ENCODE data around the gene SRC. TPM values are rescaled to one million over a fixed set of nuclear protein-coding genes. Genes with fewer than 3 reads are reported as not detected.

SRC gene
- total and polyA plus RNA-seq, 2 donors, result 4.4 to 14.5 TPM

DNA sequence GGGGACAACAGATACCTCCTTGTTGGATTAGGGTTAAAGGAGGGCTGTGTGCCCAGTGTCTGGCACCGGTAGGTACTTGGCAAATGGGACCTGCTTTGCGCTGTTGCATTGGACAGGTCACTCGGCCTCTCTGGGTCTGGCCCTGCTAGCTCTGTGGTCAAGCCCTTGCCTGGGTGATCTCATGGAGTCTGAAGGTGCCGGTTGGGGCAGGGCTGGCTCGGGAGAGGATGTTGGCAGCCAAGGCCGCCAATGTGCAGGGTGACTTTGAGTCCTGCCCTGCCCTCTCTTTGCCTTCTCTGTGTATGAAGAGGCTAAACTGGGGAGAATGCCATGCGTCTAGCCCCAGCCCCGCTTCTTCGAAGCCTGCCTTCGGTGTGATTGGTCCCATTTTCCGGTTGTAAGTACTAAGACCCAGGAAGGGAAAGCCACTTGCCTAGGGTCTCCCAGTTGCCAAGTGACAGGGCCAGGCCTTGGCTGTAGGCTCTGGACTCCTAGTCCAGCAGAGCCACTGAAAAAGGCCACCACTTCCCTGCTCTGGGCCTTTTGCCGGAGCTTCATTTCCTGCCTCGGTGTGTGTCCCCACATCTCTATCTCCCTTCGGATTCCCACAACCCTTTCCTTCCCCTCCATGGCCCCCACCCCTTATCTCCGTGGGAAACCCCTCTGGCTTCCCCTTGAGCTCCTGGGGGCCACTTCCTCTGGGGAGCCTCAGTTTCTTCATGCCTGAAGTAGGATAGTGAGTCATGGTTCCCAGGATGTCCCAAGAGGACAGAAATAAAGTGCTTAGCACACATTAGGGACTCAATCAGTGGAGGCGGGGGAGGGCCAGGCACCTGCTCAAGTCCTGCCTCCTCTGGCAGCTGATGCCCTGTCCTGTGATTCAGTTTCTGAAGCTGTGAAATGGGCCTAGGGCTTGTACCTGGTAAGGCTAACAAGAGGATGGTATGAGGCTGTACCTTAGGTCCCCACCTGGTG, 3.9 kb downstream of the SRC start:
- 95% methylated on average over 16 of the region's 16 CpGs for WGBS
- H3K4me1 ChIP-seq (ENCODE audit: control insufficient read depth in 2 of 2, insufficient read depth in 2 of 2, low read length in 2 of 2), result peaks cover 3 to 9% of the 10 kb centered on the region in 2 donors
- no peak for DNase-seq (ENCODE audit: low read depth in 6 of 9, low spot score in 9 of 9)

DNA sequence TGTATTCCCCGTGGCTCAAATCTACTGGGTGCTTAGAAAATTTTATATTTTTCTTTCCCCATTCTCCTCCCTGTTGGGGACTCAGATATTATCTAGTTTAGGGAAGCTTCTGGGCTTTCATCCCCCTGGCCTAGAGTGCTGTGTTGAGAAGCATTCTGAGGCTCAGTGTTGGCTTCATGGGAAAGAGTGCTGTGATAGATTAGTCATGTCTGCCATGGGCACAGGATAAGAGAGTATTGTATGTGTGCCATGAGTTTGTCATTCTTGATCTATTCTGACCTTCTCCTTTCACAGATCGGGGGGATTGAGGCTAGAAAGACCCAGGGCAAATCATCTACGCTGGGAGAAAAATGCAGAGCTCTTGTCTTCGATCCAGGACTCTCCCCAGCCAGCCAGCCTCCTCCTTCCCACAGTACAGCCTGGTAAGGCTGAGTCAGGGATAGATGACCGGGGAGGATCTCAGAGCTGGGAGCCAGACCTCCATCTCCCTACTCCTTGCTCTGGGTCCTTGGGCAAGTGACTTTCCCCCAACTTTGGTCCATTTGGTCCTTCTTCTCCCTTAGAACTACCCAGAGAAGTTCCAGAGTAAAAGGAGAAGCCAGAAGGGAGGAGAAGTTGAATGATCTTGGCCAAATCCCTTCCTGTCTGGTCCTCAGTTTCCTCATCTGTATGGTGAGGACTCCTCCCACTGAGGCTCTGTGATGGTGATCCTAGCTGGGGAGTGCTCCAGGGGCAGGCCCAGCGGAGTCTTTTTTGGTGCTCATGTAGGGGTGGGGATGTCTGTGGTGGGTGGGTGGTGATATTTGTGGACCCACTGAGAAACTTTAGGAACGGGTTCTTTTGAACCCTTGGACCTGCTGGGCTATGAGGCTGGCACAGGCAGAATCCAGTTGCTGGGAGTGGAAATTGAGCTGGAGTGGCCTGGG, 5.0 kb downstream of the SRC start:
- DNase-seq (ENCODE audit: low read depth in 6 of 9, low spot score in 9 of 9), result no peak
- 95% methylated on average over 7 of the region's 7 CpGs for WGBS
- Histone ChIP-seq H3K9me3 (ENCODE audit: control insufficient read depth in 2 of 2, insufficient read depth in 1 of 2, low read length in 1 of 2) (no peaks in the 10 kb centered on the region), H3K4me1 (ENCODE audit: control insufficient read depth in 2 of 2, insufficient read depth in 2 of 2, low read length in 2 of 2) (peaks cover 0 to 4% of the 10 kb centered on the region in 2 donors), H3K27ac (ENCODE audit: low read depth in 1 of 2, low read length in 1 of 2) (no peak overlapping the region), H3K36me3 (ENCODE audit: control insufficient read depth in 2 of 2, insufficient read depth in 2 of 2, low read length in 1 of 2) (no peaks in the 10 kb centered on the region), H3K4me3 (ENCODE audit: low read length in 2 of 2) (no peak overlapping the region), H3K27me3 (ENCODE audit: control insufficient read depth in 2 of 2, insufficient read depth in 1 of 2, low read length in 1 of 2) (peaks cover 0 to 11% of the 10 kb centered on the region in 2 donors)

More for the DNA sequence above, 3.9 kb downstream of the SRC start:
- H3K9me3 ChIP-seq (ENCODE audit: control insufficient read depth in 2 of 2, insufficient read depth in 1 of 2, low read length in 1 of 2), result no peaks in the 10 kb centered on the region
- H3K27me3 ChIP-seq (ENCODE audit: control insufficient read depth in 2 of 2, insufficient read depth in 1 of 2, low read length in 1 of 2), result peaks cover 0 to 15% of the 10 kb centered on the region in 2 donors
- H3K36me3 ChIP-seq (ENCODE audit: control insufficient read depth in 2 of 2, insufficient read depth in 2 of 2, low read length in 1 of 2), result no peaks in the 10 kb centered on the region
- no peak overlapping the region for H3K4me3 ChIP-seq (ENCODE audit: low read length in 2 of 2)
- H3K27ac ChIP-seq (ENCODE audit: low read depth in 1 of 2, low read length in 1 of 2), result no peak overlapping the region

DNA sequence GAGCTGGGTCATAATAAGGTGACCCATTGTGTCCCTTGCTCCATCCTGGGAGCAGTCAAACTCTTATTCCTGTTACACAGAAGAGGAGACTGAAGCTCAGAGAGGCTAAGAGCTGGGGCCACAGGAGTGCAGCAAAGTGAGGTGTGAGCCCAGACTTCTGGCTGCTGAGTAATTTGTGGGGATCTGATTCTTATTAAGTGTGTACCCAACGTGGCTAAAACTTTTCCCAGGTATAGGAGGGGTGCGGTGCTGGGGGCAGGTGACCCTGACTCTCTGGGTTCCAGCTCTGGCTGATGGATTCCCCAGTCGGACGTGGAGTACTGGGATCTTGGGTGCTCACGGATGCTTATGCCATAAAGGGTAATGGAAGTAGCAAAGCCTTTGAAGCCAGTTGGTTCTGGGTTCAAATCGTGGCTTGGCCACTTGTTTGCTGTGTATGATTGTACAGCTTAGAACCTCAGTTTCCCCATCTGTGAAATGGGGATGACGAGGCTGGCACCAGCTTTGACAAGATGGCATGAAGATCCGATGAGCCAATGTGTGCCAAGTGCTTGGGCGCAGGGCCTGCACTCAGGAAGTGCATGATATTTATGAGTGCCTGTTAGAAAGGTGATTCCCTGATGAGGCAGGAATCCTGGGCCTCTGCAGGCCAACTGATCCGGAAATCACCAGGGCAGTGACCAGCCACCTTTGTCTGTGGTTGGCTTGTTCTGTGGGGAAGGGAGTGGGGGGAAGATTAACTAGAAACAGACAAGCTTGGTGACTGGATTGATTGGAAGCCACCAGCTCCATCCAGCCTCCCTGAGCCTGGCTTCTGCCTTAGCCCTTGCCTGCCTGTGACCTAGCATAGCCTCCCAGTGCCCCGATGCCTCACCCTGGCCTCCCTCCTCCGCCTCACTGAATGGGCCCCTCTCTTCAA, 6.0 kb downstream of the SRC start:
- DNase-seq (ENCODE audit: low read depth in 6 of 9, low spot score in 9 of 9), result no peak
- Histone ChIP-seq H3K4me1 (ENCODE audit: control insufficient read depth in 2 of 2, insufficient read depth in 2 of 2, low read length in 2 of 2) (peaks cover 0 to 4% of the 10 kb centered on the region in 2 donors), H3K9me3 (ENCODE audit: control insufficient read depth in 2 of 2, insufficient read depth in 1 of 2, low read length in 1 of 2) (no peaks in the 10 kb centered on the region), H3K27me3 (ENCODE audit: control insufficient read depth in 2 of 2, insufficient read depth in 1 of 2, low read length in 1 of 2) (peaks cover 0 to 4% of the 10 kb centered on the region in 2 donors), H3K27ac (ENCODE audit: low read depth in 1 of 2, low read length in 1 of 2) (no peak overlapping the region), H3K4me3 (ENCODE audit: low read length in 2 of 2) (no peak overlapping the region), H3K36me3 (ENCODE audit: control insufficient read depth in 2 of 2, insufficient read depth in 2 of 2, low read length in 1 of 2) (no peaks in the 10 kb centered on the region)
- 95% methylated on average over 12 of the region's 12 CpGs for WGBS

DNA sequence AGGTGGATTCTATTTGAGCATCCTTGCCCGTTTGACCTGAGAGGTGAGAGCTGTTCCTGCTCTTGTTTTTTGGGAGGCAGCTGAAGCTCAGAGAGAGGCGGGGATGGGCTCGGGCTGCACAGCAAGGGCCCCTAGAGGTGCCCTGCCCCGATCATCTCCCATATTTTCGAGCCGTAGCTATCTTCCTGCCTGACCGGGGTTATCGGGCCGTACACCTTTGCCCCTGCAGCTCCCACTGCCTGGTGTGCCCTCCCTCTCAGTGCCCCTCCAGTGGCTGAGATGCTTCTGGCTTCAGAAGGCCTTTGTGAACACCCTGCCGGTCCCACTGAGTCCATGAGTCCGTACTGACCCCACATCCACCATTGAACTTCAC, 6.7 kb downstream of the SRC start:
- 97% methylated on average over 11 of the region's 11 CpGs for WGBS
- no peaks in the 10 kb centered on the region for H3K36me3 ChIP-seq (ENCODE audit: control insufficient read depth in 2 of 2, insufficient read depth in 2 of 2, low read length in 1 of 2)
- DNase-seq (ENCODE audit: low read depth in 6 of 9, low spot score in 9 of 9), result no peak
- no peak overlapping the region for H3K27ac ChIP-seq (ENCODE audit: low read depth in 1 of 2, low read length in 1 of 2)
- H3K4me1 ChIP-seq (ENCODE audit: control insufficient read depth in 2 of 2, insufficient read depth in 2 of 2, low read length in 2 of 2), result peaks cover 0 to 10% of the 10 kb centered on the region in 2 donors
- H3K9me3 ChIP-seq (ENCODE audit: control insufficient read depth in 2 of 2, insufficient read depth in 1 of 2, low read length in 1 of 2), result no peaks in the 10 kb centered on the region
- no peaks in the 10 kb centered on the region for H3K27me3 ChIP-seq (ENCODE audit: control insufficient read depth in 2 of 2, insufficient read depth in 1 of 2, low read length in 1 of 2)
- no peak overlapping the region for H3K4me3 ChIP-seq (ENCODE audit: low read length in 2 of 2)

DNA sequence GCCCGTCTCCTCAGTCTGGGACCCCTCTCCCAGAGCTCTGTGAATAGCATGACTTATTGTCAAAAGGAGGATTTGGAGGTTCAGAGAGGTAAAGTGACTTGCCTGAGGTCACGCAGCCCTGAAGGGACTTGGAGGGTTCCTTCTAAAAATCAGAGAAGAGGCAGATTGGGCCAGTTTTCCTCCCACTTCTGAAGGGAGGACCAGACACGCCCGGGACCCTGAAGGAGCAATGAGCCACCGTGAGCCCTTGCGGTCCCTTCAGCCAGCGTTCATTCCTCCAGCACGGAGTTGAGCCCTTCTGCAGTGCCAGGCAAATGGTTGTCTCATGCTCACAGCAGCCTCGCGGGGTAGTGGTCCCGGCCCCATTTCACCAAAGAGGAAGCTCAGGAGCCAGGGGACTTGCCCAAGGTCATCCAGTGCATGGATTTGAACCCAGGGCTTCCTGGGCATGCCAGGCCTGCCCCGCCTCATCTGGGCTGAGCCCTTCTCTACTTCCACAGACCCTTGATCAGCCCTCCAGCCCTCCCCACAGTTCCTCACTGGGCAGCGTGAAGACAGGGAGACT, 7.4 kb downstream of the SRC start:
- 98% methylated on average over 13 of the region's 13 CpGs for WGBS
- no peak for DNase-seq (ENCODE audit: low read depth in 6 of 9, low spot score in 9 of 9)
- Histone ChIP-seq H3K36me3 (ENCODE audit: control insufficient read depth in 2 of 2, insufficient read depth in 2 of 2, low read length in 1 of 2) (no peaks in the 10 kb centered on the region), H3K4me1 (ENCODE audit: control insufficient read depth in 2 of 2, insufficient read depth in 2 of 2, low read length in 2 of 2) (peaks cover 0 to 16% of the 10 kb centered on the region in 2 donors), H3K27ac (ENCODE audit: low read depth in 1 of 2, low read length in 1 of 2) (no peak overlapping the region), H3K9me3 (ENCODE audit: control insufficient read depth in 2 of 2, insufficient read depth in 1 of 2, low read length in 1 of 2) (no peaks in the 10 kb centered on the region), H3K27me3 (ENCODE audit: control insufficient read depth in 2 of 2, insufficient read depth in 1 of 2, low read length in 1 of 2) (no peaks in the 10 kb centered on the region), H3K4me3 (ENCODE audit: low read length in 2 of 2) (no peak overlapping the region)

DNA sequence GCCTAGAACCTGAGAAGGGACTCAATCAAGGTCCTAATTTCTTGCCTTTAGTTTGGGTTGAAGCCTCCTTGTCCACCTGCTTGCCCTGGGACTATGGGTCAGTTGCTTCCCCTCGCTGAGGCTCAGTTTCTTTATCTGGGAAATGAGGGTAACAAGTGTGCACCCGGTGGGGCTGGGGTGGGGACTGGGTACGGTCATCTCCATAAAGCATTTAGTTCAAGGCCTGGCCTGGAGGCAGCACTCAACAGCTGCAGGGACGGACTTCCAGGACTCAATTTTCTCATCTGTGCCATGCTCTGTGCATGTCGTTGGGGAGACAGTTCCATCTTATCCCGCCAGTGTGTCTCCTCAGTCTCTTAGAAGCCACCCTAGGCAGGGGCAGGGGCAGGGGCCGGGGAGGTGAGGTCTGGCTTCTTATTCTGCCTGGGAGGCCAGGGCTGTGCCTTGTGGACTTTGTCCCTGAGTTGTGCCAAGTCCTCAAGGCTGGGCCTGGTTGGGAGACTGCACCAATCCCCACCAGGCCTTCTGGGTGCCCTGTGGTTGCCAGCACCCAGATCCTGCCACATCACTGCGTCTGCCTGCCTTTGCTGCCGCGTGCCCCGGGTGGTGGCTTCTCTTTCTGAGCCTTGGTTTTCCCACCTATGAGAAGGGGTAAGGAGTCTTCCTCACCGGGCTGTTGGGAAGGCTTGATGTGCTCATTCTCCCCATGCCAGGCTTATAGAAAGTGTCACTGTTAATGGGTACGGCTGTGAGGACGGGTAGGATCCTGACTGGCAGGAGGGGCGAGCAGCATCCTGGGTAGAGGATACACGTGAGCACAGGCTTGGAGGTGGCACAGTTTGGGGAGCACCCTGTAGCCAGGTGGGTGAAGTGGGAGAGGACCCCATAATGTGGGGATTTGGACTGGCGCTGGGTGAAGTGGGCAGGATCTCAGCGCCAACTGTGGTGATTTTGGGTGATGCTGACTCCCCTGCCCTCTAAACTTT, 8.6 kb downstream of the SRC start:
- no peaks in the 10 kb centered on the region for H3K36me3 ChIP-seq (ENCODE audit: control insufficient read depth in 2 of 2, insufficient read depth in 2 of 2, low read length in 1 of 2)
- peaks cover 0 to 20% of the 10 kb centered on the region in 2 donors for H3K4me1 ChIP-seq (ENCODE audit: control insufficient read depth in 2 of 2, insufficient read depth in 2 of 2, low read length in 2 of 2)
- H3K27ac ChIP-seq (ENCODE audit: low read depth in 1 of 2, low read length in 1 of 2), result no peak overlapping the region
- no peaks in the 10 kb centered on the region for H3K27me3 ChIP-seq (ENCODE audit: control insufficient read depth in 2 of 2, insufficient read depth in 1 of 2, low read length in 1 of 2)
- no peaks in the 10 kb centered on the region for H3K9me3 ChIP-seq (ENCODE audit: control insufficient read depth in 2 of 2, insufficient read depth in 1 of 2, low read length in 1 of 2)
- H3K4me3 ChIP-seq (ENCODE audit: low read length in 2 of 2), result no peak overlapping the region
- 97% methylated on average over 18 of the region's 18 CpGs for WGBS
- no peak for DNase-seq (ENCODE audit: low read depth in 6 of 9, low spot score in 9 of 9)

DNA sequence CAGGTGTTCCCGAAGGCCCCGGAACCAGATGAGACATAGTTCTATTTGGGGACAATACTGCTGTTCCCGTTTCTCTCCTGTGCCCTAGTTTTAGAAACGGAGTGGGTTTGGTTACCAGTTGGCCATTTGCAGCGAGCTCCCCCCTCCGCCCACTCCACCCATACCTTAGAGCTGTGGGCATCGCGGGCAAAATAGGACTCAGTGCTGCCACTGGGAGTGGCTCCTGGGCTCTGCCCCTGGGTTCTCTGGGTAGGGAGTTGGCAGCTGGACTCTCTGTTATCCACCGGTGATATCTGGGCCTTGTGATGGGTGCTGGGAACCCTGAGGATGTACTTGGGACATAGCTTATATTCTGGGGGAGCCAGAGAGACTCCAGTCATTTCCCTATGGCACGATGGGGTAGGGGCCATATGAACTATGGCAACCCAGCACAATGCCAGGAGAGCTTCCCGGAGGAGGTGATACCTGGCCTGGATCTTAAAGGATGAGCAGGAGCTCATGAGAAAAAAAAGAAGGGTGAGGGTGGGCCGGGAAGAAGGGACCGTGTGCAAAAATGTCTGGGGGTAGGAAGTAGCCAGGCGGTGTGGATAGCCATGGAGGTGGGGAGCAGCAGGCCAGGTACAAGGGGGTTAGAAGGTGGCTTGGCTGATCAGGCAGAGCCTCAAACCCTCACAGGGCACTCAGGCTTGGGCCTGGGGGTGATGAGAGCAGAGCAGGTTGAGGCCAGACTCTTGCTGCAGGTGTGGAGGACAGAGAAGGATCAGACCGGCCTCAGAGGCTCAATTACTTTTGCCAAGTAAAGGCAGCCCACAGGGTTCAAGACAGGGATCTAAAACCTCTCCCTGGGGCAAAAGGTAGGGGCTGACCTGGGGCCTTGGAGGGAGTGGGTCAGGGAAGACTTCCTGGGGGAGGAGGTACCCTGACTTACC, 9.6 kb downstream of the SRC start:
- H3K4me3 ChIP-seq (ENCODE audit: low read length in 2 of 2), result no peak overlapping the region
- H3K4me1 ChIP-seq (ENCODE audit: control insufficient read depth in 2 of 2, insufficient read depth in 2 of 2, low read length in 2 of 2), result peaks cover 0 to 20% of the 10 kb centered on the region in 2 donors
- H3K9me3 ChIP-seq (ENCODE audit: control insufficient read depth in 2 of 2, insufficient read depth in 1 of 2, low read length in 1 of 2), result no peaks in the 10 kb centered on the region
- no peak for DNase-seq (ENCODE audit: low read depth in 6 of 9, low spot score in 9 of 9)
- H3K36me3 ChIP-seq (ENCODE audit: control insufficient read depth in 2 of 2, insufficient read depth in 2 of 2, low read length in 1 of 2), result no peaks in the 10 kb centered on the region
- H3K27ac ChIP-seq (ENCODE audit: low read depth in 1 of 2, low read length in 1 of 2), result no peak overlapping the region
- 96% methylated on average over 15 of the region's 15 CpGs for WGBS
- no peaks in the 10 kb centered on the region for H3K27me3 ChIP-seq (ENCODE audit: control insufficient read depth in 2 of 2, insufficient read depth in 1 of 2, low read length in 1 of 2)

Data from thymus (tissue), 11 donors.